ENCODE measurements around the gene MEG3. TPM values are rescaled to one million over a fixed set of nuclear protein-coding genes. Genes with fewer than 3 reads are reported as not detected.

MEG3 gene
- total and polyA plus RNA-seq, 2 of the 4 experiments (the other 2 are of a cell fraction), result 31.5 to 556 TPM

DNA sequence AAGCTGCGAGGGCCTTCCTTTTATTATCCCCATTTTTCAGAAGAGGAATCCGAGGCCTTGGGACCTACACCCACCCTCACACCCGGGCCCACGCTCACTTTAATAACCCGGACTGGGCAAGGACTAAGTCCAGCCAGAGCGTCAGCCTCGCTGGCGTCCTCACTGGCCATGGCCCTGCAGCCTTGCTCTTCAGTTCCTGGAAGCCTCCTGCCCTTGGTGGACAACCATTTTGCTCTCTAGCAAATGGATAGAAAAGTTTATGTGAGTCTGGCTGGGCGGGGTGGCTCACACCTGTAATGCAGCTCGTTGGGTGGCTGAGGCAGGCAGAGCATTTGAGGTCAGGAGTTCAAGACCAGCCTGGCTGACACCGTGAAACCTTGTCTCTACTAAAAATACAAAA, 67.8 kb downstream of the MEG3 start:
- Histone ChIP-seq H3K23ac (ENCODE audit: low read depth, low read length) (no peak overlapping the region), H2AK9ac (replicated peaks; ENCODE audit: low read depth, low read length, poor library complexity) (no peak overlapping the region), H3K36me3 (ENCODE audit: control insufficient read depth, insufficient read depth, low read length) (peaks cover 65% of the 10 kb centered on the region), H3K4ac (ENCODE audit: low read depth, low read length) (no peak overlapping the region), H2BK20ac (ENCODE audit: low read depth, low read length) (no peak overlapping the region), H3K4me1 (ENCODE audit: control insufficient read depth, insufficient read depth, low read length) (no peaks in the 10 kb centered on the region; the same call in 1 of the 2 replicates), H3K4me2 (ENCODE audit: low read depth, low read length) (no peak overlapping the region), H3K27ac (ENCODE audit: insufficient read depth, low read length) (no peak overlapping the region), H4K91ac (ENCODE audit: insufficient read depth, low read depth, low read length) (no peak overlapping the region), H3K9me1 (ENCODE audit: insufficient read depth, low read length) (no peaks in the 10 kb centered on the region), H3K9me3 (ENCODE audit: control insufficient read depth, insufficient read depth, low read length) (no peaks in the 10 kb centered on the region), H2AK5ac (ENCODE audit: low read depth, low read length) (no peak overlapping the region), H2BK15ac (ENCODE audit: low read depth, low read length) (no peak overlapping the region), H2BK5ac (ENCODE audit: low read depth, low read length, poor library complexity, severe bottlenecking) (no peak overlapping the region), H2BK120ac (ENCODE audit: low read depth, low read length) (no peak overlapping the region), H2AFZ (replicated peaks; ENCODE audit: low read length, poor library complexity) (no peak overlapping the region), H3K27me3 (ENCODE audit: control insufficient read depth, insufficient read depth, low read length) (peaks cover 2% of the 10 kb centered on the region; the same call in 1 of the 2 replicates), H4K20me1 (ENCODE audit: insufficient read depth, low read length) (peaks cover 30% of the 10 kb centered on the region), H3K18ac (ENCODE audit: low read depth, low read length) (no peak overlapping the region), H4K8ac (ENCODE audit: low read depth in 2 of 2, low read length in 2 of 2) (no peak overlapping the region), H3K4me3 (ENCODE audit: insufficient read depth, low read depth, low read length) (no peak overlapping the region), H4K5ac (ENCODE audit: low read depth, low read length) (no peak overlapping the region), H3K14ac (replicated peaks; ENCODE audit: low read depth, low read length) (no peak overlapping the region), H3K9ac (ENCODE audit: low read depth, low read length) (no peak overlapping the region), H3K79me1 (ENCODE audit: low read depth in 1 of 2, low read length in 2 of 2) (peaks cover 7 to 27% of the 10 kb centered on the region in 2 experiments; a peak in 3 of 4 replicates), H3K56ac (ENCODE audit: extremely low read depth, insufficient read depth, low read length) (no peak overlapping the region)
- POLR2A ChIA-PET (ENCODE audit: unreplicated experiment), result no interaction called here
- no peak for TF ChIP-seq RFX5 (IDR thresholded peaks at IDR 0.05; ENCODE audit: low read depth, low read length)
- TF ChIP-seq, protein P1, sequence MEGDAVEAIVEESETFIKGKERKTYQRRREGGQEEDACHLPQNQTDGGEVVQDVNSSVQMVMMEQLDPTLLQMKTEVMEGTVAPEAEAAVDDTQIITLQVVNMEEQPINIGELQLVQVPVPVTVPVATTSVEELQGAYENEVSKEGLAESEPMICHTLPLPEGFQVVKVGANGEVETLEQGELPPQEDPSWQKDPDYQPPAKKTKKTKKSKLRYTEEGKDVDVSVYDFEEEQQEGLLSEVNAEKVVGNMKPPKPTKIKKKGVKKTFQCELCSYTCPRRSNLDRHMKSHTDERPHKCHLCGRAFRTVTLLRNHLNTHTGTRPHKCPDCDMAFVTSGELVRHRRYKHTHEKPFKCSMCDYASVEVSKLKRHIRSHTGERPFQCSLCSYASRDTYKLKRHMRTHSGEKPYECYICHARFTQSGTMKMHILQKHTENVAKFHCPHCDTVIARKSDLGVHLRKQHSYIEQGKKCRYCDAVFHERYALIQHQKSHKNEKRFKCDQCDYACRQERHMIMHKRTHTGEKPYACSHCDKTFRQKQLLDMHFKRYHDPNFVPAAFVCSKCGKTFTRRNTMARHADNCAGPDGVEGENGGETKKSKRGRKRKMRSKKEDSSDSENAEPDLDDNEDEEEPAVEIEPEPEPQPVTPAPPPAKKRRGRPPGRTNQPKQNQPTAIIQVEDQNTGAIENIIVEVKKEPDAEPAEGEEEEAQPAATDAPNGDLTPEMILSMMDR (conservative IDR thresholded peaks at IDR 0.05; ENCODE audit: low read depth, low read length), result no peak
- TF ChIP-seq, protein P2, sequence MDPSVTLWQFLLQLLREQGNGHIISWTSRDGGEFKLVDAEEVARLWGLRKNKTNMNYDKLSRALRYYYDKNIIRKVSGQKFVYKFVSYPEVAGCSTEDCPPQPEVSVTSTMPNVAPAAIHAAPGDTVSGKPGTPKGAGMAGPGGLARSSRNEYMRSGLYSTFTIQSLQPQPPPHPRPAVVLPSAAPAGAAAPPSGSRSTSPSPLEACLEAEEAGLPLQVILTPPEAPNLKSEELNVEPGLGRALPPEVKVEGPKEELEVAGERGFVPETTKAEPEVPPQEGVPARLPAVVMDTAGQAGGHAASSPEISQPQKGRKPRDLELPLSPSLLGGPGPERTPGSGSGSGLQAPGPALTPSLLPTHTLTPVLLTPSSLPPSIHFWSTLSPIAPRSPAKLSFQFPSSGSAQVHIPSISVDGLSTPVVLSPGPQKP (IDR thresholded peaks at IDR 0.05; ENCODE audit: borderline replicate concordance, low read depth, low read length), result no peak
- TF ChIP-seq POLR2A (IDR thresholded peaks at IDR 0.05; ENCODE audit: low read depth, low read length), result no peak
- no peak for TF ChIP-seq SMC3 (IDR thresholded peaks at IDR 0.05; ENCODE audit: low read depth, low read length)
- TF ChIP-seq RCOR1 (IDR thresholded peaks at IDR 0.05; ENCODE audit: insufficient replicate concordance, low read length), result no peak
- no peak for TF ChIP-seq MXI1 (IDR thresholded peaks at IDR 0.05; ENCODE audit: borderline replicate concordance, low read depth, low read length)
- TF ChIP-seq RAD21 (IDR thresholded peaks at IDR 0.05; ENCODE audit: low read length), result no peak
- TF ChIP-seq MAFK (IDR thresholded peaks at IDR 0.05; ENCODE audit: low read depth, low read length), result no peak
- no peak for TF ChIP-seq NFE2L2 (IDR thresholded peaks at IDR 0.05; ENCODE audit: low read depth, low read length)
- no peak for TF ChIP-seq FOS (IDR thresholded peaks at IDR 0.05; ENCODE audit: low read depth, low read length)
- no peak for DNase-seq
- intact Hi-C loops (cut with micrococcal nuclease), result no loop called here
- WGBS, 2 experiments (ENCODE audit: extremely low coverage in 2 of 2, insufficient read length in 1 of 2), result 73% methylated on average over 3 of the region's 11 CpGs; no CpG with 5 or more reads in 1 of the 2 experiments
- ATAC-seq (ENCODE audit: low read depth), result no peak
- in situ Hi-C loops (cut with MboI; ENCODE audit: low sequenced_read_pairs), result no loop called here
- dilution Hi-C loops (cut with HindIII; ENCODE audit: low sequenced_read_pairs, unreplicated experiment), result no loop called here
- no TSS peak for BruUV-seq (replicated peaks)
- CTCF ChIA-PET, result no interaction called here
